HG02623 (cell line): ENCODE data around the gene RARB.

Experiments
- ATAC-seq: cut with Tn5 transposase; IDR thresholded peaks from one replicate; pipeline ENCODE4 v1.9.1; 2021; ENCODE audit warnings: moderate library complexity; ENCODE audit not compliant: unreplicated experiment

Gene RARB

GRCh38 chr3:25573386-25574171 lies 145.5 kb downstream of the RARB start:
- ATAC-seq = no peak

DNA sequence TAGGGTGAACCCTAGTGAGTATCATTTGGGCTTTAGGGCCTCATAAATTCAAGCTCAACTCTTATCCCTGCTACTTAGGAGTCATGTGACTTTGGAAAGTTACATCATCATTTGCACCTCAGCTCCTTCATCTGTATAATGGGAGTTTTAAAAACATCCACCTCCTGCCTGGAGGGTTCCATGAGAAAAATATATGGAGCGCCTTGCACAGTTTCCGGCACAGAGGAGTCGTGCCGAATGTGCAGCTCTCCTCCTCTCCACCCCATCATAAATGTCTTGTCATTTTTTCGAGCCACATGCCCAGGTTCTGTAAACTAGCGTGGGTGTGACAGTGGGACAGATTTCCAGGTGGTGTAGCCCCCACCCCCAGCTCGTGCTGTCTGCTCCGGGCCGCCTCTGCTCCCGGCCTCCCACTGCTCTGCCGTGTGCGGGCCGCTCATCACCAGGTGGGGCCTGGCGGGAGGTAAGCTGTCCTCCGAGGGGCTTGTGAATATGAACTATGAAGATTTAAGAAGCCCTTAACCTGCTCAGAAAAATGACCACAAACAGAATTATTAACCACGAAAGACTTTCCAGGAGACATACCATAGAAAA lies 146.2 kb downstream of the RARB start:
- no peak for ATAC-seq

- ATAC-seq = no peak
Observed at GRCh38 chr3:25575001-25575400, 146.9 kb downstream of the RARB start.

DNA sequence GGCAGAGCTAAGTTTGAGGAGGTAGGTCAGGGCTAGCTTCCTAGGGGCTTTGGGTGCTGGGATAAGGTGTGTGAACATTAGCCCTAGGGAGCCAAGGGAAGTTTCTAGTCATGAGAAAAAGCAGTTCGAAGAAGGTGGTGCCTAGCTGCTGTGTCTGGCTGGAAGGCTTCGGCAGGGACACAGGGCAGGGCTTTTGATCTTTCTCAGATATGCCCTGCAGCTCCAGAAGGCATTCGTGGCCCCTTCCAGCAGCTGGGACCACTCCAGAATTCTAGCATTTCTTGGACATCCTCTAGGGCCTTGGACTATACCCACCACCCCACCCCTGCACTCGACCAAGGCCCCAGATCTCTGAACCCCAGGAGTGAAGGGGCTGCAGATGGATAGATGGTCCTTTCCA lies 148.1 kb downstream of the RARB start:
- no peak for ATAC-seq

DNA sequence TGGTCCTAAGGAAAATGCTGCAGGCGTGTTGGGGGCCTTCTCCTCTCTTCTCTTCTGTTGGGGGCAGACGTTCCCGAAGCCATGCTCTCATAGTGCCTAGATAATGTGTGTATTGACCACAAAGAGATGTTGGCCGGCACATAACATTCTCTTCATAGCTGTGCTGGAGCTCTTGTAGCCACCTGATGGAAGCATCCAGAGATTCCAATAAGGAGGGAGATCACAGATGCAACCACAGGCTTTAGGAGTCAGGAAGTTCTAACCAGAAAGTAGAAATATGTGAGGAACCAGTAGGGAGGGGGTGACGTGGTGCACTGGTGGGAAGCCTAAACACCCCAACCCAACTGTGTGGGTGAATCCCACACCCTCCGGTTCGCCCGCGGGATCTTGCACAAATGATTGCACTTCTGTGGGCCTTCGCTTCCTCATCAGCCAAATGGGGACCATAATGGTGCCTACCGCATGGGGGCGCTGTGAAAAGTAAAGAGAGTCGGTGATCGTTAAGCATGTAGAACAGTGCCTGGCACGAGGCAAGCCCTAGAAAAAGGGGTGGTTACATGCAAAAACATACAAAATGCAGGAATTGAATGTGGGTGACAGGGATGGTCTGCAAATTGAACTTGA lies 148.9 kb downstream of the RARB start:
- no peak for ATAC-seq

- ATAC-seq = no peak
Observed at GRCh38 chr3:25578059-25578458, 150.0 kb downstream of the RARB start.

GRCh38 chr3:25580534-25580933 lies 152.5 kb downstream of the RARB start:
- ATAC-seq = no peak

DNA sequence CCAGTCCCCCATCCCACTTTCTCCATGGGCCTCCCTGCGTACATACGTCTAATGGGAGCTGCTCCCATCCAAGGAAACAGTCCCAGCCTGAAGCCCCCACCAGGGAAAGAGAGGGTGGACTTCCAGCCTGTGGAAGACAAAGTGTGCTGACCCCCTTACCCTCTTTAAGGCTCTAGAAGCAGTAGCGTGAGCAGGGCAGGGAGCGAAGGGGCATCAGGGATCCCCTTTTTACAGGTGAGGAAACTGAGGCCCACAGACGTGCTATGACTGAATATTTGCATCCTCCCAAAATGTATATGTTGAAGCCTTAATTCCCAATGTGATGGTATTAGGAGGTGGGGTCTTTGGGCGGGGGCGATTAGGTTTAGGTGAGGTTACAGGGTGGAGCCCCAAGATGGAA lies 153.3 kb downstream of the RARB start:
- ATAC-seq = no peak

GRCh38 chr3:25581823-25582222 lies 153.8 kb downstream of the RARB start:
- no peak for ATAC-seq

- no peak for ATAC-seq
Observed at GRCh38 chr3:25582242-25582641, 154.2 kb downstream of the RARB start.

- ATAC-seq = no peak
Observed at GRCh38 chr3:25583343-25583742, 155.3 kb downstream of the RARB start.

DNA sequence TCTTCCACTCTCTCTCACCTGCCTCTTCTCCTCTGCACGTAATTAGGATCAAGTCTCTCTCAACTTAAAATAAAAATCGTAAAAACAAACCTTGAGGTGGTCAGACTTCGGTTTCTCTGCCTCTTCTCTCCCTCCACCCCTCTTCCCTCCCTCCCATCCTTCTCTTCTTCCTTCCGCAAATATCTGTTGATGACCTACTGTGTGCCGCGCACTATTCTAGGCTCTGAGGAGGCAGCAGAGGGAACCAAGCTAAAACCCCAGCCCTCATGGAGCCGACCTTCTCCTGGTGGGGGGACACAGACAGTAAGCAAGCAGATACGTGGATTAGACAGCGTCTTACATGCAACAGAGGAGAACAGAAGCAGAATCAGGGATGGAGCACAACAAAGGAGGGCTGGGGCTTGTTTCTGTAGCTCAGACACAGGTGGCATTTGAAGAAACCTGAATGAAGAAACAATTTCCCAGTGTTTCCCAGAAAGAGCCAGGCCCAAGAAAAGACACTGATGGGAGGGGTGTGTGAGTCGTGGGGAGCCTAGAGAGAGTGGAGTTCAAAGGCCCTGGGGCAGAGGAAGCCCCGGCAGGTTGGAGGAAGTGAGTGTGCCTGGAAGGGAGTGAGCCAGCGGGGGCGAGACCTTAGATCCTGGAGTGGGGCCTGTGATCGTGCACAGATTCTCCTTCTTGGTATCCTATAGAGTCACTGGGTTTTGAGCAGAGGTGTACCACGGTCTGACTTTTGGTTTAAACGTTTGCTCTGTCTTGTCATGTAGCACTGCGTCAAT lies 156.1 kb downstream of the RARB start:
- ATAC-seq = no peak

DNA sequence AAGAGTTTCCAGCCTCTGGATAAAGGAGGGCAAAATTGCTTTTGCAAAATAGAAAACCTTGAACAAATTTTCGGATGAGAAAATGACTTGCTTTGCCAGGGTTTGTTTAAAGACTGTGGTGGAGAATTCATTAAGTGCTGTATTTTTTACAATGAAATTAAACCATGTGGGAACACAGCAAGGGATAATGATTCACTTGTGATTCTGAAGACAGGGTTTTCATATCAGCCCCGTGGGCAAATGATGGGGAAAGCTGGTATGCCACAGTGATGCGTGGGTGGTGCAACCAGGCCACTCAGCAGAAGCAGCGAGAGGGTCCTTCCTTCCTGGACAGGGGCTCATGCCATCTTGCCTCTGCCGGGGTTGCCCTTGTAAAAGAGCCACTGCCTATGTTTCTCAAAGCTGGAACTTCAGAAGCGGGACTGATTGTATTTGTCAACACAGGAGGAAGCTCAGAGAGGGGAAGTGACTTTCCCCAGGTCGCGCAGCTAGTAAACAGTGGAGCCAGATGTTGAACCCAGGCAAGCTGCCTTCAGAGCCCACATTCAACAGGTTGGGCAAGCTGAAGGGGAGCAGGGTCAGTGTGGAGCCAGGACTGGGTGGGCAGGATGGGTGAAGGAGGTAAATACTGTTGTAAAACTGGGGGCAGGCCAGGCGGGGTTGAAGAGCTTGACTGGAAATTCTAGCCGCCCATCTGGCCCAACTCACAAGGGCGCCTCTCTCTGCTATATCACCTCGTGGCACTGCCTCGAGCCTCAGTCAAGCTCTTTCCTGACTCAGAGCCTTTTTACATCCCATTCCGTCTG lies 157.5 kb downstream of the RARB start:
- no peak for ATAC-seq

DNA sequence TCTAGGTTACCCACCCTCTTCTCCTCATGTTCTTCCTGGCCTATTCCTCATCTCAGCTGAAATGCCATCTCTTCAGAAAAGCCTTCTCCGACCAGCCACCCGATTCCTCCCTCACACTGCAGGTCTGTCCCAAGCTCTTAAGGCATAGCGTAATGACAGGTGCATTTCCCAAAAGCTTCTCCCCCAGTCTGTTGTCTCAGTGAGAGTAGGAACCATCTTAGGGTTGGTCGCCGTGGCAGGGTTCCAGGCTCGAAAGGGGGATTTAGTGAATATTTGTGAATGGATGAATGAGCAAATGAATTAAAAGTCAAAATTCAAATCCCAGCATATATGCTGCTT lies 158.1 kb downstream of the RARB start:
- ATAC-seq = no peak

- no peak for ATAC-seq
Observed at GRCh38 chr3:25586553-25586952, 158.5 kb downstream of the RARB start.

GRCh38 chr3:25587094-25587493 lies 159.0 kb downstream of the RARB start:
- no peak for ATAC-seq

- ATAC-seq = no peak
Observed at GRCh38 chr3:25587526-25587925, 159.5 kb downstream of the RARB start.

DNA sequence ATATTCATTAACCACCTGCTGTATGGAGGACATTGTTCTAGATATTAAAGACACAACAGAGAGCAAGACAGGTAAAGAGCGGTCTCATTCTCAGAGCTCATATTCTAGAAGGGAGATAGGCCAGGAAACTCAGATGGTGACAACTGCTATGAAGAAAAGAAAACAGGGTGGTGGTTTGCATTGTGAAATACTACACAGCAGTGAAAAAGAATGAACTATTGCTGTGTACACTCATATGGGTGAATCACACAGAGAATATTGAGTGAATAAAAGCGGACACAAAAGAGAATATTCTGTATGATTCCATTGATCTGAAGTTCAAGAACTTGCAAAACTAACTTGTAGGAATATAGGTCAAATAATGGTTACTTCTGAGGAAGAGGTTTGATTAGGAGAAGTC lies 159.9 kb downstream of the RARB start:
- no peak for ATAC-seq

DNA sequence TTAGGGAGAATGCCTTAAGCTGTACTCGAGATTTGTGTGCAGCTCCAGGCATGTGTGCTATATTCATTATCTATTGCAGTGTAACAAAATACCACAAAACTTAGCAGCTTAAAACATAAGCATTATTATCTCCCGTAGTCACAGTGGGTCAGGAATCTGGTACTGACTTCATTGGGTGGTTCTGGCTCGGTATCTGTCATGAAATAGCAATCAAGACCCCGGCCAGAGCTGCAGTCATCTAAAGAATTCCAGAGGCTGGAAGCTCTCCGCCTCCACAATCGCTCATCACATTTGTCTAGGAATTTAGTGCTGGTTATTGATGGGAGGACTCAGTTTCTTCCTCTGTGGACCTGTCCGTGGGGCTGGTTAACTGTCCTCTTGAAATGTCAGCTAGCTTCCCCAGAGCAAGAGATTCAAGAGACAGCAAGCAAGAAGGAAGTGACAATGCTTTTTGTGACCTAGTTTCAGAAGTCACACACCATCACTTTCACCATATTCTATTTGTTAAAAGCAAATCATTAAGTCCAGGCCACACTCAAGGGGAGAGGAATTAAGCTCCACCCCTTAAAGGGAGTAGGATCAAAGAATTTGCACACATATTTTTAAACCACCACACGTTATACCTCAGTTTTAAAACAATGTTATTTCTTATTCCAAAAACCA lies 160.5 kb downstream of the RARB start:
- no peak for ATAC-seq

DNA sequence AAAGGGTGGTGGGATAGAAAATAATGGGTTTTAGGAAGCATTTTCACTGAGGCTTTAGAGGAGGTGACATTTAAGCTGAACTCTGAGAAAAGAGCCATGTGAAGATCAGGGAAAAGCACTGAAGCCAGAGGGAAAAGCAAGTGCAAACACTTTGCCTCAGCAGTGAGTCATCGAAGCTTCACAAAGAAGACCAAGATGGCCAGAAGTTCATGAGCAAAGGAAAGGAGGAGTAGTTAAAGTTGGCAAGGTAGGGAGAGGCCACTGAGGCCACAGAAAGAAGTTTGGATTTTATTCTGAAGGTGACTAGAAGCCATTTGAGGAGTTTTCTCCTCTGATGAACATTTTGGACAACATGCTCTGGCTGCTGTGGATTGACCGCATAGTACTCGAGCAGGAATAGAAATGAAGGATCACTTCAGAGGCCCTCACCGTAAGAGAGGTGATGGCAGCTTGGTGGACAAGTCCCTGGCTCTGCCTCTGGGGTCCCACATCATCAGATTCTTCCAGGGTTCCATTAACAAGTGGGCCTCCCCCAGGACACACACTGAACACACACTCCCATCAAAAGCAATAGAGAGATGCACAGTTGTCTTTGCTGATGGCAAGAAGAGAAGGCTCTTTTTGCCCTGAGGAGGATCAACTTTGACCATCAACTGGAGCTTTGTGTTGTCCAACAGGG lies 161.2 kb downstream of the RARB start:
- ATAC-seq = no peak
